GM18517 (cell line): ENCODE measurements around the gene SAMD7.

Source experiments
- ATAC-seq: cut with Tn5 transposase; IDR thresholded peaks from one replicate; pipeline ENCODE4 v1.9.1; 2021; ENCODE audit warnings: mild to moderate bottlenecking, moderate library complexity; ENCODE audit not compliant: unreplicated experiment

SAMD7 gene

DNA sequence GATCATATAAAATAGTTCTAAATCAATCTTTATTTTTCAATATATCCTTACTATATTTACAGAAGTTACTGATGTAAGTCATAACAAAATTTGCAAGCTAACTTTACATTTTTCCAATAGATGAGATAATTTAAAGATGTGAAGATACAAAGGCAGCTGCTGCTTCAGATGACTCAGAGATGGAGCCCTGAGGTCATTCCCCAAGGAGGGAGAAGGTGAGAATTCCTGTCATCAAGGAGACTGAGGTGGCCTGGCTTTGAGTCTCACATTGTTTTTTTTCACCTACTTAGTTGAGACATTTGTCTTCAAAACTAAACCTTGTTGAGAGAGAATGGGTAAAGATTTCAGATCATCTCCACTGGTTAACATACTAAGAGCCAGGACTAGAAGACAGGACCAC lies 3.9 kb upstream of the SAMD7 start:
- ATAC-seq: no peak

DNA sequence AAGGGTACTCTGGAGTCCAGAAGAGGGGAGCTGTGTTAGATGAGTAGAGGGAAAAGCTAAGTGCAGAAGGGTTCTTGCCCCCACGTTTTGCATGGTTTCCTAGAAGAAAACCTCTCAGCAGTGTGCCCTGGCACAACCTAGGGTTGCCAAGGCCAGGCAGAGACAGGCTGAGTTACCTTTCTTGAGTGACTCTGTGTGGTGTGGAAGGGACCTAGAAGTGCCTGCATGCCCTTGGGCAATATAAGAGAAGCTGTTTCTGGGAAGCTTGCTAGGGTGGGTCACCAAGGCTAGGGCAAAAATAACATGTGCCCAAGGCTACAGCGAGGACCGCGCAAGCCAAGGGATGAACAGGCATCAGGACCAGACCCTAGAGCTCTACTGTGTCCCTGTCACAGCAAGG lies 3.4 kb upstream of the SAMD7 start:
- ATAC-seq: no peak

DNA sequence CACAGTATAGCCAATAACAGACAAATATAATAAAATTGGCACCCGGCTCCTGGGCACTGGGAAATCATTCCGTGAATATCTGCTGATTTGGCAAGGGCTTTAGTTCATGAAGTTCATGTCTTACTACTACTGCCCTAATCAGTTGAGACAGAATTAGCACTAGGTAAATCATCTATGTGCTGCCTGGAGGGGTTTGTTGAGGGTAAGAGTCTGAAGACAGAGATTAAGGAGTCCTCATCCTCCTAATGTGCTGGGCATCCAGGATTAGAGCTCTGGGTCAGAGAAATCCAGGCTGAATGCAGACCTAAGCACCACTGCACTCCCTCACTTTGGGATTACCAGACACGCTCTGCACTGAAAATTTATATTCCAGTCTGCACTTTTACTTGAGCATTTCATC lies 2.0 kb downstream of the SAMD7 start:
- ATAC-seq: no peak

DNA sequence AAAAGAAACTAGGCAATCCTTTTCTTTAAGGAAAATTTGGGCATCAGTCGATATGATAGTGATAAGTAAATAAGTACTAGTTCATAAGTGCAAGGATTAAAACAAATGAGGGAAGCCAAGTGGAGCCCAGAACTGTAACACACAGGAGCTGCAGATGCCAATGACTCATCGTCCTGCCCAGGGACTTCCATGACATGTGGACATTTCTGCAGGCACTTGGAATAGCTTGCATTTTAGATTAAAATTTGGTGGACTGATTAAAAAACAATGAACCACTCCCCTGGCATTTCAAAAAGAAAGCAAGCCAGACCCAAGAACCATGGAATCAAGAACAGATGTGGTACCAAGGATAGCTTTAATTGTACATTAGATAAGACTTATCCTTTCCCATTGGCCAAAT lies 2.9 kb downstream of the SAMD7 start:
- no peak for ATAC-seq

DNA sequence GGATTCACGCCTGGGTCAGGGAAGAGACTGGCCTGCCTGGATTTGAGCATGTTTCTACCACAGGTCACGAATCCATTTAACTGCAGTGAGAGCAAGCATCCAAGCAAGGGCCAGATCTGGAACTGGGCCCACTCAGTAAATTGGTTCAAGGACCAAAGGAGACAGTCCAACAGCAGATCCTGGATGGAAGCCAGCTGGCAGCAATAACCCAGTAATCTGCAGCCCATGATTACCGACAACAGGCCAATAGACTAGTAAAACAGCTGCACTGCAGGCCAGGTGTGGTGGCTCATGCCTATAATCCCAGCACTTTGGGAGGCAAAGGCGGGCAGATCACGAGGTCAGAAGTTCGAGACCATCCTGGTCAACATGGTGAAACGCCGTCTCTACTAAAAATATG lies 11.8 kb downstream of the SAMD7 start:
- ATAC-seq: no peak

DNA sequence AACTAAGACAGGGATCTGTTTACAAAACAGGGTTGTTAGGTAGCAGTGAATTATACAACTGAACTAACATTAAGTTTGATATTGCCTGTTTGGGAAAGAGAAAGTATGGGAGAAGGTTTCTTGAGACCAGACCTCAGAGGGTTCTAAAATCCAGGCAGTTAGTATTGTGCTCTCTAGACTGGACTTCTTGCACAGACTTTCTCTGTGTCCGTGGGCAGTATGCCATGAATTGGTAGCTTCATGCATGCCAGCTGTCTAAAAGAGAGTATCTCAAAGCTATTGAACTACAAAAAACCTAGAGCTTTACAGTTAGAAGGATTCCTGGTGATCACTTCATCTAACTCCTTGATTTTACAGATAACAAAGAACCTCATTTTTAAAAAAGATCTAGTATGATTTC lies 12.5 kb downstream of the SAMD7 start:
- no peak for ATAC-seq

DNA sequence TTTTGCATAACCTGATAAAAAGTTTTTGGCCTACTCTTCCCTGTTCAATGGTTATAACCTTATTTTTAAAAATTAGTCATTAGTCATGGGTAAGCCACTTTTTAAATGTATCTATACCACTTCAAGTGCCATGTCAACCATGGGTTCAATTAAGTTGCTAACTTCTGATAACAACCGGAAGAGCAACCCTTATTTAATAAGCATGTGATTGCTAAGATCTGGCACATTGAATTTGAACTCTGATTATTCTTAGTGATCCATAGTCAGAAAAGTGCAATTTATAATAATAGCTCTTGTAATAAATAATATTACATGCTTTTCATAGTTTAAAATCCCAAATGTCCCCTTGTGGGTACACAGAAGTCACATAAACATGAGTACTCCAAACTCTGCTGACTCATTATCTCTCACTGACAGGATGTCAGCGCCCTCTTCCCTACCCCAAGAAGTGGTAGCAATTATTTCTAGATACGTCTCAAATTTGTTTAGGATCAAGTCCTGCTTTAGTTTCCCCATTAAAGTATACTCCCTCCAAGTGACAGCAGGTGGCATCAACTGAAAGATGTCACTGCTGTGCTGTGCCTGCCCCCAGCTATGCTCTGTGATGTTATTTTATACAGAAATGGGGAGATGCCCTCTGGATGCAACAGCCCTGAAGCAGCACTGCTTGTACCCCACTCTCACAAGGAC lies 18.6 kb downstream of the SAMD7 start:
- peak; percentile 33 for ATAC-seq

DNA sequence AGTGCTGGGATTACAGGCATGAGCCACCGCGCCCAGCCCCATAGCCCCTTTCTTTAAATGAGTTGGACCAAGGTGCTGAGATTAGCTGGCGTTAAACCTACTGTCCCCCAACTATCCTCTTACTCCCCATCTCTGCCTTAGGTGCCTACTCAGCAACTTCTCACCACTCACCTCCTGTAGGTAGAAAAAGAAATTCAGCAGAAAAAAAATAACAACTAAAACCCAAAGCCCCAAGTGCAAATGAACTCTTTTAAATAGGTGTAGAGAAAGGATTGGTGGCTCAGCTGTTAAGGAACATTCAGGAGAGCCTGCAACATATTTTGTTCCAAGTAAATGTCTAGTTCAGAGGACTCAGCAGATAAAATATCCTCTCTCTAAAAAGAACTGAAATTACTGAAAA lies 19.5 kb downstream of the SAMD7 start:
- no peak for ATAC-seq

DNA sequence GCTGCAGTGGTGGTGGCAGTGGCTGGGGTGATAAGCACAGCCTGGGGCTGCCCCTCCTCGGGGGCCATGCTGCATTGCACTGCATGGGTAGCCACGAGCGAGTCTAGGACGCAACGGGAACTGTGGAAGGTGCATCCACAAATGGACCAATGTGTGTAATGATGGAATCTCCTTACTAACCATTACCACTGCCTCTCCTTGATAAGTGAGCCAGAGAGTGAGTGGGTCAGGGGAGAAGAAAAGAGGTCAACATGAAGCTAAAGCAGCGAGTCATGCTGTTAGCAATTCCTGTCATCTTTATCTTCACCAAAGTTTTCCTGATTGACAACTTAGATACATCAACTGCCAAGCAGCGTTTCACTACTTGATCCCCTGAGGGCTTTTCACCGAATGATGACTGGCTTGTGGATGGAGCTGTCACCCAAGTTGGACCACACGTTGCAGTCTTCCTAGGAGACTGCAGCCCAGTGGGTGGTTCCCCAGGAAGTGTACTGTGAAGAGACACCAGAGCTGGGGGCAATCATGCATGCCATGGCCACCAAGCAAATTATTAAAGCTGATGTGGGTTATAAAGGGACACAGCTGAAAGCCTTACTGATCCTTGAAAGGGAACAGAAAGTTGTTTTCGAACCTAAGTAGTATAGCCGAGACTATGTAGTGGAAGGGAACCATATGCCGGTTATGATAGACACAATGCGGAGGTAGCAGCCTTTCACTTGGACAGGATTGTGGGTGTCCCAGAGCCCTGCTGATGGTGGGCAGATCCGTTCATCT lies 20.6 kb downstream of the SAMD7 start:
- ATAC-seq: peak; percentile 92

DNA sequence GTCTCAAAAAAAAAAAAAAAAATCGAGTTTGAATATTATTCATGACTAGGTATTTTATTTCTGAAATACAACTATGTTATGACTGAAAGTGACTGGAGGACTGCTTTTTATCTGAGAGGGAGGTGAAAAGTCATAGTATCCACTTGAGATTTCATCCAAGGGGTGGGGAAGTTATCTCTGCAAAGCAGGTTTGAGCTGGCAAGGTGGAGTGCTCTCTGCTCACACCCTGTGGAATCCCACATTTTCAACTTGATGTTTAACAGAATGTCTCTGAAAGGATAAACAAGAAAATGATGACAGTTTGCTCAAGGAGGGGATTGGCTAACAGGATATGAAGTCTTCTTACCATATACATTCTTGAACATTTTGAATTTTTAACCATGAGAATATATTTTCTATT lies 27.9 kb downstream of the SAMD7 start:
- ATAC-seq: no peak

DNA sequence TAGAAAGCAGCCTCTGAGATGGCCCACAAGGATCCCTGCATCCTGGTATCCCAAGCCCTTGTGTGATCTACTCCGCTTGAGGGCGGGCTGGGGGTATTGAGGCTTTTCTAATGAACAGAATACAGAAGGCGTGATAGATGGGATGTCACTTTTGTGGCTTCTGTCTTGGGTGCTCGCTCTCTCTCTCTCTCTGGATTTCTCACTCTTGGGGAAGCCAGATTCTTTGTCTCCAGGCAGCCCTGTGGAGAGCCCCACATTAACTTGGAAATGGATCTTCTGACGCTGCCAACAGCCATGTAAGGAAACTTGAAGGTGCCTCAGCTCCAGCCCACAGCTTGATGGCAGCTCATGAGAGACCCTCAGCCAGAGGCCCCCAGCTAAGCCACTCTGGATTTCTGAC lies 28.4 kb downstream of the SAMD7 start:
- no peak for ATAC-seq

DNA sequence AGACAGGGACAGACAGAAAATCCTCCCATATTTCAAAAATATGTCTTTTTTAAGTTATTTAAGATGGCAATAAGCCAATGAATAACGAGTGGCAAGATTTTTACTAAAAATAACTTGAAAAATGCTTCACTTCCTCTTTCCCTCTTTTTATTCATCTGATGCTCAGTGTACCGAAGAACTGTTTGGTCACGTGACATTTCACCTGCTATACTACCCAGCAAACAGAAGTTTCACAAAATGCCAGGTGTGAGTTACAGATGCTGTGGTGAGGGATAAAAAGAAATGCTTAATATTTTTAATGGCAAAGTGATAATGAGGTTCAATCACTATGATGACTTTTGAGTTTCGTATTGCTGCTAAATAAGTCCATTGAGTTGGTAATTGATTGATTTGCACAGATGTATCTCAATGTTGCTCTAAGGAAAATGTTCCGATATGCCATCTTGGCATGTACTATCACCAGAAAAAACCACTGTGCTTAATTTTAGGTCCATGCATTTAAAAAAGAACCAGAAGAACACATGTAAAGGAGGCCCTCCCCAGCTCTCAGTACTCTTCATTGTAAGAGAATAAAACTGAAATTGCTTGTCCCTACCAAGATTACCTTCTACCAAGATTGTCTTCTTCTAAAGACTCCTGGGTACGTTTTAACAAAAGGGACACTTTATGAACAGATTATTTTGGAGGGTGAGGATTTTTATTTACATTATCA lies 29.3 kb downstream of the SAMD7 start:
- ATAC-seq: peak; percentile 84

DNA sequence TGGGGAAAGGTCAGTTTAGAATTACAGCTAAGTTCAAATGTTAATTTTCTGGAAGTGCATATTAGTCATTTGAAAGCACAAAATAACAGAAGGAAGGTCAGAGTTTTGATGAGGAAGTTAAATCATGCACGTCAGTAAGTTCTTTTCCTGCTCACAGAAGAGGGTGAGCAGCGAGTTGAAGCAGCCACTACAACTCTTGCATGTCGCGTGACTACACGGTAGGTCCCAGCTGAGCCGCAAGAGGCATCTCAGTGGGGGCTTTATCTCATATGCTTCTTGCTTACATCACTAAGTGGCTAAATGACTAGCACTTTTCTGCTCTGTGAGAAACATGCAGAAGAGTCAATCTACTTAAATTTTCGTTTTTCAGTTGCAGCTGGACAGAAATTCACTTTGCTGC lies 33.9 kb downstream of the SAMD7 start:
- peak; percentile 72 for ATAC-seq

DNA sequence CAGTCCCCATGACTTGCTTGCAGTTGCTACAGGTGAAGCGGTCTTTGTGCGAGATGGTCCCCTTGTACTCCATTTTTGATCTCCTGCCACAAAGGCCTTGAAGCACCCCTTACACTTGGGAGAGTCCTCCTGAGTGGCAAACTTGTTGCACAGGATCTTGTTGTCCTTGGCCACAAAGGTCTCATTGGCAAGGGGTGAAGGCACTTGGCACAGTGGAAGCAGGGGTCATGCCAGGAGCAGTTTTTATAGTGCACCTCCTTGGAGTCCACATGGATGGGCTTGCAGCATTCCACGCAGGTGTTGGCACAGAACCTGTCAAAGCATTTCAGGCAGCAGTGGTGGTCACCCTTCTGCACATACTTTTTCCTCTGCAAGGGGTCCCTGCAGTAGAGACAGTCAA lies 35.0 kb downstream of the SAMD7 start:
- ATAC-seq: no peak

DNA sequence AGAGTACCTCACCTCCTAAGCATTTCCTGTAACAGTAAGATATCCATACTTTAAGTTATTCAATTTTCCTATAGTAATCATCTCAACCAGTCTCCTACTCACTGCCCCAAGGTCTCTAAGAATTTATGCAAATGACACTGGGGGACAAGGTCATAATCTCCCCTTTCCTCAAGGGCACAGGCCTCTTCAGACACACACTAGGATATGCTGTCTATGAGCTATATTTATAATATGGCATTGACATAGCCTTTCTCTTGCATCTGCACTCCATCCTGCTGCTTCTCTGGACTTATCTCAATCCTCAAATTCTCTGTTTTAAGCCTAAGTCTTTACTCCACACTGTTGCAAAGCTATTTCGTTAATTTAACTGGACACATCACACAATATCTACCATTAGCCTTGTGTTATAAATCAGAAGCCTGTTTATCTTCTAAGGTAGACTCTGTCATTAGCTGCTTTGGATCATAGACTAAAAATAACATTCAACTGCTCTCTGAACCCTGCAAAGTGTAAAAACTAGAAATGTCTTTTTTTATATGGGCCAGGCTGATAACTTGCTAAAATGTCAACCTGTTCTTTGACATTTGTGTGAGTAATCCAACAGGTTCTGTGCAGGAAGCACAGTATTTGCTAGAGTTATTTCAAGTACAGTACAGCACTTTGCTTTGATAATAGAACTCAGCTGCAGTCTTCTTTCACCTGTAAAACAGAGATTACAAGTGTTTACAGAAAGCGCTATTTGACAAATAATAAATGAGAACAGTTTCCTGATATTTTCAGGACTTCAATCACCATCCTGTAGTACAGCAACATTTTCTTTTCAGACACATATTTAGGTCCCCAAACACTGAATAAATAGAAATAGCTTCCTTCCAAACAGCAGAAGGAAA lies 37.4 kb downstream of the SAMD7 start:
- no peak for ATAC-seq

DNA sequence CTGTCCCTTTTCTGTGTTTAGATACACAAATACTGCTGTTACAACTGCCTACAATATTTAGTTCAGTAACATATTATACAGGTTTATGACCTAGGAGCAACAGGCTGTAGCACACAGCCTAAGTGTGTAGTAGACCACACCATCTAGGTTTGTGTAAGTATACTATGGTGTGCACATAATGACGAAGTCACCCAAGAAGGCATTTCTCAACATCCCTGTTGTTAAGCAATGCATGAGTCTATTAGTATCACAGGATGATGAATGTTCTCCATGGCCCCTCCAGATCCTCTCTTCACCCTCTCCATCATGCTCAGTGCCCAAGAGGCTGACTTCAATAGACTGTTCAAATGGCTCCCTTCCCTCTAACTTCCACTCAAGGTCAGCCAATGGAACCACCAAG lies 40.7 kb downstream of the SAMD7 start:
- ATAC-seq: no peak

DNA sequence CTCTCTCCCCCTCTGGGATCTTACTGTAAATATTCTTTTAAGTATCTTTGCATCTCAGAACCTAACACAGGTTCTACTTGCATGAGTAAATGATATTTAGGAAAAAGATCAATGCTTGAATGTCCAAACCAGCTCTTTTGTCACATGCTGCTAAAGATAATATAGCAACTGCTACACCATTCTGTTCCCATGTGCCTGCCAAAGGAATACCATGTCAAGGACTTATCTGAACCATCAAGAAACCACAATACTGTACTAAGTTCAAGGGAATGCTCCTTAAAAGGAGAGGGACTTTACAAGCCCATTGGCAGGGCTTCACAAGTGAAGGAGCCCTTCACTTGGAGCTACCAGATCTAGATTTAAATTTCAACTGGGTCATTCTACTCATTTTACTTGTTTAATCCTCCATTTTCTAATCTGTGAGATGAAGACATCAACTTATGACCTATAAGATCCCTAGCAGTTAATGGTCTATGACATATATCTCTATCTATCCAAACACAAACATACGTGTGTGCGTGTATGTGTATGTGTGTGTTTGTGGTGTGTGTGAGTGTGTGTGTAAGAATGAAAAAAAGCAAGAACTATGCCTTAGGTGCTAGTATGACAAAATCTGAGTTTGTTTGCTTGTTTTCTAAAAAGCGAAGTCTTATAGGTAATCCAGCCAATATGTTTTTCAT lies 42.2 kb downstream of the SAMD7 start:
- peak; percentile 13 for ATAC-seq

DNA sequence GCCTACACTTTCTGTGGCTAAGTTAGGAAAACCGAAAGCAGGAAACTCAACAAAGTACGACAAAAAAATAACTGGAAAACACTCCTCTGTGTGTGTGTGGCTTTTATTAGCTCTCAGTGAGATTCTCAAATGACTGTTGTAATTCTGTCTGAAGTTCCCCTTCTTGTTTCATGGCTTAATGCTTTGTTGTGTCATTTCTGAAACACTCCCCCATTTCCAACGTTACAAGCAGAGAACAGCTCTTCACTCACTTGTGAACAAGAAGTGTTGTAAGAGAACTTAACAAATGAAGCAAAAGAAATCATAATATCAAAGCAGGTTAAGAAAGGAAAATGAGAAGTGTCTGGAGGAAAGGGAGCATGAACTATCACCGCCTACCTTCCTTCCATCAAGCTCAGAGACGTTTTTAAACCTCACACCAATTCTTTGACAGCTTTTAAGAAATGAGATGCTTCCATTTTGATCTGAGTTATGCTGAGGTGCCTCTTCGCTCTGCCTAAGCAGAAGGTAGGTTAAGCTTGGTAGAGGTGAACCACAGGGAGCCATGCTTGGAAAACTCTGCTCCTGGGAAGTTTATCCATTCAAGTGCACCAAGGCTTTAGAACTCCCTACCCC lies 42.9 kb downstream of the SAMD7 start:
- peak; percentile 72 for ATAC-seq

DNA sequence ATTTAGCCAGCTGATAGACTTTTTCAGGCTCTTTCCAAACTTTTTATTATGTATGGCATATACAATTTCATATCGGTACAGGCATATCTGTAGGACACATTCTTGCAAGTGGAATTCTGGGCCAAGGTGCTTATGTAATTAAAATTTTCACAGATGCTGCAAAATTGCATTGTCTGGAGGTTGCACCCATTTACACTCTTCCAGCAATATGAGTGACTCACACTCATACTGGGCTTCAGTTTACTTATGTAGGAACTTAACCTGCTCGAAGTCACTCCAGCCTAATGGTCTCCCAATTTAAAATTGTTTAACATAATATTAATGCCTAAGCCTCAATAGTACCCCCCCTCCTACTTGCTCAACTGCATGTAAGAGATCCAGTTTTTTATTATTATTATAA lies 44.0 kb downstream of the SAMD7 start:
- ATAC-seq: no peak

DNA sequence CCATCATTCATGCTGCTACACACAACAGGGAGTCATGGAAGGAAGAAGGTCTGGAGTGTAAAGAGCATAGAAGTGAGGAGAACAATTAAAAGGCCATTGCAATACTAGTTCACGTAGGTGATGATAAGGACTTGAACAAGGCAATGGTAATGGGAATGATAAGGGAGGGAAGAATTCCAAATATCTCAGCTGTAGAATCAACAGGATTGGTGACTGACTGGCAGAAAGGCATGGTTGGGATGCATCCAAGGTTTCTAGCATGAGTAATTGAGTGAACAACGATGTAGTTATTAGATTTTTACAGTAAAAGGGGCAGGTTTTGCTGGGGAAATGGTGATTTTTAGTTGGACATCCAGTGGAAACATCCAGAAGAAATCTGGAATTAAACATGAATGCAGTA lies 52.8 kb downstream of the SAMD7 start:
- no peak for ATAC-seq
